Prostate gland (tissue), 2 donors: ENCODE results near the gene SRGAP3.

ENCODE experiments used
- CTCF ChIP-seq, 4 experiments: fragments of 200-600 bp in 2 of 4; fragments of 450-650 bp in 2 of 4; sonication (generic) in 2 of 4; IDR thresholded peaks; 1 replicate in 3 of 4; 2 replicates in 1 of 4; pipeline ENCODE4 v1.5.1; 2016 to 2019; ENCODE audit warnings: antibody characterized with exemption in 4 of 4, mild to moderate bottlenecking in 2 of 4, moderate library complexity in 2 of 4
- POLR2A ChIP-seq: fragments of 450-650 bp; IDR thresholded peaks from one replicate; pipeline ENCODE4 v1.6.1; 2016; ENCODE audit warnings: antibody characterized with exemption, mild to moderate bottlenecking
- POLR2AphosphoS5 ChIP-seq: sonication (generic); formaldehyde crosslinking; IDR thresholded peaks from one replicate; pipeline ENCODE4 v1.6.1; 2017; ENCODE audit warnings: antibody characterized with exemption

GRCh38 chr3:8962226-8962861 lies 287.1 kb downstream of the SRGAP3 start:
- TF ChIP-seq CTCF (IDR thresholded peaks at IDR 0.05) (no peak), POLR2A (no peak), POLR2AphosphoS5 (no peak)
